ENCODE results near the gene NCKAP5.

The NCKAP5 gene

GRCh38 chr2:132850688-132851087 lies 717.6 kb downstream of the NCKAP5 start:
- H3K27ac ChIP-seq (ENCODE audit: low read depth, low read length): no peak overlapping the region
- no peak overlapping the region for H4K8ac ChIP-seq (ENCODE audit: low read depth, low read length)
- no peak overlapping the region for H2AFZ ChIP-seq (ENCODE audit: insufficient read depth, low read length, poor library complexity)
- no peak overlapping the region for H2BK12ac ChIP-seq (ENCODE audit: low read length)
- no peak overlapping the region for H3K14ac ChIP-seq (ENCODE audit: low read length)
- H4K12ac ChIP-seq (ENCODE audit: low read depth, low read length): no peak overlapping the region
- no peaks in the 10 kb centered on the region for H3K9me3 ChIP-seq (ENCODE audit: insufficient read depth, low read depth, low read length)
- no peak overlapping the region for H3K9ac ChIP-seq (ENCODE audit: low read length)
- no CpG with 5 or more reads among the region's 4 CpGs for WGBS (ENCODE audit: extremely low coverage, insufficient coverage, insufficient read length)
- no peaks in the 10 kb centered on the region for H3K79me1 ChIP-seq (ENCODE audit: low read length)
- H3K4me1 ChIP-seq (ENCODE audit: control insufficient read depth in 1 of 2, insufficient read depth in 2 of 2, low read length in 2 of 2): no peaks in the 10 kb centered on the region
- H3K79me2 ChIP-seq (ENCODE audit: control insufficient read depth, insufficient read depth, low read length, poor library complexity): no peaks in the 10 kb centered on the region
- H3K27me3 ChIP-seq (ENCODE audit: insufficient read depth, low read length): no peaks in the 10 kb centered on the region
- H4K91ac ChIP-seq (ENCODE audit: low read depth, low read length): no peak overlapping the region
- no peak overlapping the region for H3K23ac ChIP-seq (ENCODE audit: low read length)
- H2BK5ac ChIP-seq (ENCODE audit: low read depth, low read length, poor library complexity): no peak overlapping the region
- no peak overlapping the region for H3K4ac ChIP-seq (ENCODE audit: low read depth, low read length)
- DNase-seq: no peak
- H3K4me3 ChIP-seq (ENCODE audit: low read depth, low read length): no peak overlapping the region
- no peak overlapping the region for H3K4me2 ChIP-seq (ENCODE audit: low read length)
- H2BK120ac ChIP-seq (ENCODE audit: insufficient read depth, low read length, poor library complexity): no peak overlapping the region
- no peak overlapping the region for H2AK5ac ChIP-seq (ENCODE audit: low read length)
- H3K18ac ChIP-seq (ENCODE audit: low read length): no peak overlapping the region
- H3K36me3 ChIP-seq (ENCODE audit: control insufficient read depth in 1 of 2, insufficient read depth in 2 of 2, low read length in 2 of 2): no peaks in the 10 kb centered on the region

- Histone ChIP-seq H2AFZ (ENCODE audit: insufficient read depth, low read length, poor library complexity) (no peak overlapping the region), H2BK120ac (ENCODE audit: insufficient read depth, low read length, poor library complexity) (no peak overlapping the region), H3K18ac (ENCODE audit: low read length) (no peak overlapping the region), H3K27ac (ENCODE audit: low read depth, low read length) (no peak overlapping the region), H3K79me1 (ENCODE audit: low read length) (no peaks in the 10 kb centered on the region), H3K4ac (ENCODE audit: low read depth, low read length) (no peak overlapping the region), H3K79me2 (ENCODE audit: control insufficient read depth, insufficient read depth, low read length, poor library complexity) (no peaks in the 10 kb centered on the region), H3K4me2 (ENCODE audit: low read length) (no peak overlapping the region), H3K36me3 (ENCODE audit: control insufficient read depth in 1 of 2, insufficient read depth in 2 of 2, low read length in 2 of 2) (no peaks in the 10 kb centered on the region), H2AK5ac (ENCODE audit: low read length) (no peak overlapping the region), H4K91ac (ENCODE audit: low read depth, low read length) (no peak overlapping the region), H4K8ac (ENCODE audit: low read depth, low read length) (no peak overlapping the region), H3K23ac (ENCODE audit: low read length) (no peak overlapping the region), H3K14ac (ENCODE audit: low read length) (no peak overlapping the region), H3K27me3 (ENCODE audit: insufficient read depth, low read length) (no peaks in the 10 kb centered on the region), H3K4me1 (ENCODE audit: control insufficient read depth in 1 of 2, insufficient read depth in 2 of 2, low read length in 2 of 2) (no peaks in the 10 kb centered on the region), H2BK12ac (ENCODE audit: low read length) (no peak overlapping the region), H3K9ac (ENCODE audit: low read length) (no peak overlapping the region), H3K4me3 (ENCODE audit: low read depth, low read length) (no peak overlapping the region), H4K12ac (ENCODE audit: low read depth, low read length) (no peak overlapping the region), H3K9me3 (ENCODE audit: insufficient read depth, low read depth, low read length) (no peaks in the 10 kb centered on the region), H2BK5ac (ENCODE audit: low read depth, low read length, poor library complexity) (no peak overlapping the region)
- no CpG with 5 or more reads among the region's 1 CpG for WGBS (ENCODE audit: extremely low coverage, insufficient coverage, insufficient read length)
- DNase-seq: no peak
Observed at GRCh38 chr2:132849118-132849517, 719.1 kb downstream of the NCKAP5 start.

GRCh38 chr2:132845339-132845738 lies 722.9 kb downstream of the NCKAP5 start:
- H3K4me1 ChIP-seq (ENCODE audit: control insufficient read depth in 1 of 2, insufficient read depth in 2 of 2, low read length in 2 of 2): no peaks in the 10 kb centered on the region
- no peaks in the 10 kb centered on the region for H3K27me3 ChIP-seq (ENCODE audit: insufficient read depth, low read length)
- H2AFZ ChIP-seq (ENCODE audit: insufficient read depth, low read length, poor library complexity): no peak overlapping the region
- H3K23ac ChIP-seq (ENCODE audit: low read length): no peak overlapping the region
- no peak overlapping the region for H3K9ac ChIP-seq (ENCODE audit: low read length)
- H4K91ac ChIP-seq (ENCODE audit: low read depth, low read length): no peak overlapping the region
- no peak overlapping the region for H3K27ac ChIP-seq (ENCODE audit: low read depth, low read length)
- H3K36me3 ChIP-seq (ENCODE audit: control insufficient read depth in 1 of 2, insufficient read depth in 2 of 2, low read length in 2 of 2): no peaks in the 10 kb centered on the region
- no peak overlapping the region for H3K4ac ChIP-seq (ENCODE audit: low read depth, low read length)
- H3K14ac ChIP-seq (ENCODE audit: low read length): no peak overlapping the region
- no peak overlapping the region for H3K4me2 ChIP-seq (ENCODE audit: low read length)
- no peak overlapping the region for H2AK5ac ChIP-seq (ENCODE audit: low read length)
- no peak overlapping the region for H2BK5ac ChIP-seq (ENCODE audit: low read depth, low read length, poor library complexity)
- no peaks in the 10 kb centered on the region for H3K79me2 ChIP-seq (ENCODE audit: control insufficient read depth, insufficient read depth, low read length, poor library complexity)
- H4K8ac ChIP-seq (ENCODE audit: low read depth, low read length): no peak overlapping the region
- H2BK12ac ChIP-seq (ENCODE audit: low read length): no peak overlapping the region
- no peak overlapping the region for H2BK120ac ChIP-seq (ENCODE audit: insufficient read depth, low read length, poor library complexity)
- H3K79me1 ChIP-seq (ENCODE audit: low read length): no peaks in the 10 kb centered on the region
- H3K9me3 ChIP-seq (ENCODE audit: insufficient read depth, low read depth, low read length): no peaks in the 10 kb centered on the region
- no peak overlapping the region for H4K12ac ChIP-seq (ENCODE audit: low read depth, low read length)
- no peak for DNase-seq
- H3K18ac ChIP-seq (ENCODE audit: low read length): no peak overlapping the region
- no peak overlapping the region for H3K4me3 ChIP-seq (ENCODE audit: low read depth, low read length)

- H4K8ac ChIP-seq (ENCODE audit: low read depth, low read length): no peak overlapping the region
- H3K79me2 ChIP-seq (ENCODE audit: control insufficient read depth, insufficient read depth, low read length, poor library complexity): no peaks in the 10 kb centered on the region
- H2BK12ac ChIP-seq (ENCODE audit: low read length): no peak overlapping the region
- no peak overlapping the region for H2BK5ac ChIP-seq (ENCODE audit: low read depth, low read length, poor library complexity)
- H4K12ac ChIP-seq (ENCODE audit: low read depth, low read length): no peak overlapping the region
- no CpG with 5 or more reads among the region's 4 CpGs for WGBS (ENCODE audit: extremely low coverage, insufficient coverage, insufficient read length)
- H3K4me1 ChIP-seq (ENCODE audit: control insufficient read depth in 1 of 2, insufficient read depth in 2 of 2, low read length in 2 of 2): no peaks in the 10 kb centered on the region
- H3K23ac ChIP-seq (ENCODE audit: low read length): no peak overlapping the region
- H3K79me1 ChIP-seq (ENCODE audit: low read length): no peaks in the 10 kb centered on the region
- no peak overlapping the region for H3K4ac ChIP-seq (ENCODE audit: low read depth, low read length)
- H2AK5ac ChIP-seq (ENCODE audit: low read length): no peak overlapping the region
- H3K9me3 ChIP-seq (ENCODE audit: insufficient read depth, low read depth, low read length): no peaks in the 10 kb centered on the region
- H3K27me3 ChIP-seq (ENCODE audit: insufficient read depth, low read length): no peaks in the 10 kb centered on the region
- DNase-seq: no peak
- H3K14ac ChIP-seq (ENCODE audit: low read length): no peak overlapping the region
- no peak overlapping the region for H3K9ac ChIP-seq (ENCODE audit: low read length)
- no peak overlapping the region for H3K18ac ChIP-seq (ENCODE audit: low read length)
- H3K4me2 ChIP-seq (ENCODE audit: low read length): no peak overlapping the region
- H2BK120ac ChIP-seq (ENCODE audit: insufficient read depth, low read length, poor library complexity): no peak overlapping the region
- H4K91ac ChIP-seq (ENCODE audit: low read depth, low read length): no peak overlapping the region
- H3K4me3 ChIP-seq (ENCODE audit: low read depth, low read length): no peak overlapping the region
- H2AFZ ChIP-seq (ENCODE audit: insufficient read depth, low read length, poor library complexity): no peak overlapping the region
- no peak overlapping the region for H3K27ac ChIP-seq (ENCODE audit: low read depth, low read length)
- H3K36me3 ChIP-seq (ENCODE audit: control insufficient read depth in 1 of 2, insufficient read depth in 2 of 2, low read length in 2 of 2): no peaks in the 10 kb centered on the region
Observed at GRCh38 chr2:132844585-132844984, 723.7 kb downstream of the NCKAP5 start.
